ENCODE data around the gene CNOT10.
"Not testable (repeated sequence)": the region's sequence is repeated elsewhere in the genome, so short reads cannot be mapped to it uniquely, and the experiment has no call there.

Gene CNOT10

DNA sequence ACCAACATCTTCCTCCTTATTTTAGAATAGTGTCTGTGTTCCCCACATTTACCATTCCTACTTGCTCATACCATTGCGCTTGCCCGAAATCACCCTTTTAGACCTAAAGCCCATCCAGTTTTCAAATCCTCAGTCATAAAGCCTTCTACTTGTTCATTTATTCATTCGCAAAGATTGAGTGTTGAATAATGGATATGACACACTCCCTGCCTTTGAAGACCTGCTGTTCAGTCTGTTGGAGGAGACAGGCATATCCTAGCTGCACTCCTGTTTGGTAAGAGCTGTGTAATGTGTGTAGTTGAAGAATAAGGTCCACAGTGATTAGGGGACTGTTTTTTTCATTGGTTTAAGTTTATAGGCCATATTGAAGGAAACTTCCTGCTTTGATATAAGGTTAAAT is 1.7 kb downstream of the CNOT10 start:
- no peak for DNase-seq (ENCODE audit: low read depth)

DNA sequence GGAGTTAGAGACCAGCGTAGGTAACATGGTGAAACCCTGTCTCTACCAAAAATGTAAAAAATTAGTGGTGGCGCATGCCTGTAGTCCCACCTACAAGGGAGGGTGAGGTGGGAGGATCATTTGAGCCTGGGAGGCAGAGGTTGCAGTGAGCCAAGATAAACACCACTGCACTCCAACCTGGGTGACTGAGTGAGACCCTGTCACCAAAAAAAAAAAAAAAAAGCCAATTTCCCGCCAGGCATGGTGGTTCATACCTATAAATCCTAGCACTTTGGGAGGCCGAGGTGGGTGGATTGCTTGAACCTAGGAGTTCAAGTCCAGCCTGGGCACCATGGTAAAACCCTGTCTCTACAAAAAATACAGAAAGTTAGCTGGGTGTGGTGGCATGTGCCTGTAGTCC is 6.9 kb downstream of the CNOT10 start:
- no peak for DNase-seq (ENCODE audit: low read depth)

DNA sequence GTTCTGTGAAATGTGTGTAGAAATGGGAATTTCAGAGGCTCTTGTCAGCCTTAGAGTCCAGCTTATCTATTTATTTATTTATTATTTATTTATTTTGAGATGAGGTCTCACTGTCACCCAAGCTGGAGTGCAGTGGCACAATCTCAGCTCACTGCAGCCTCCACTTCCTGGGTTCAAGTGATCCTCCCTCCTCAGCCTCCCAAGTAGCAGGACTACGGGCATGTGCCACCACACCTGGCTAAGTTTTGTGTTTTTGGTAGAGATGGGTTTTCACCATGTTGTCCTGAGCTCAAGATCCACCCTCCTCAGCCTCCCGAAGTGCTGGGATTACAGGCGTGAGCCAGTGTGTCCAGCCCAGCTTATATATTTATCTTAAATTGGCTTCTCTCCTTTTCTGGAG is 11.5 kb downstream of the CNOT10 start:
- DNase-seq (ENCODE audit: low read depth), result no peak

DNA sequence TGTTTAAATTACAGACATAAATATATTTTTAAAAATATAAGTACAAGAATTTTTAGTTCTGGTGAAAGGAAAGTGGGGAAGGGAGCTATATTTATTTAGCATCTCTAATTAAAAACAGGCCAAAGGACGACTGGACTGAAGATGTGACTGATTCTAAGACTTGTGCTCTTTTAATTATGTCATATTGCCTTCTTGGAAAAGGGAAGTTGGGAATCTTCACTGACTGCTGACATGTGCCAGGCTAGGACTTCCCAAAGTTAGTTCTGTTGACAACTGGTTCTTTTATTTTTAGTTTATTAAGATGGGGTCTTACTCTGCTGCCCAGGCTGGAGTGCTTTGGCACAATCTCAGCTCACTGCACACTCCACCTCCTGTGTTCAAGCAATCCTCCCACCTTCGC is 13.5 kb downstream of the CNOT10 start:
- no peak for DNase-seq (ENCODE audit: low read depth)

DNA sequence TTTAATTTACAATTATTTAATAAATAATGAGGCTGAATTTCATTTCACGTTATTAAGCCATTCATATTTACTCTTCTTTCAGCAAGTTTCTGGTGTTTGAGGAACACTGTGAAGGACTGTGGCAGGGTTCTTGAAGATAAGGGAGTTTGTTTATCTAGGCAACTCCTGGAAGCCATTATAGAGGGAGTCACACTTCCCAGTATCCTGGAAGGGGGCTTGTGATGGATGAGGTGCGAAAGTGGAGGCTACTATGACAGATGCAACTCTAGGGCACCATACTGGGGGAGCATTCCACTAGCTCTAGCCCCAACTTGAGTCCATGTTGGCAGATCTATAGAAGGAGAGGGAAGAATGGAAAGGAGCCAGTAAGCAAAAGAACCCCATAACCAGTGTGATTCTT is 14.4 kb downstream of the CNOT10 start:
- DNase-seq (ENCODE audit: low read depth), result no peak

DNA sequence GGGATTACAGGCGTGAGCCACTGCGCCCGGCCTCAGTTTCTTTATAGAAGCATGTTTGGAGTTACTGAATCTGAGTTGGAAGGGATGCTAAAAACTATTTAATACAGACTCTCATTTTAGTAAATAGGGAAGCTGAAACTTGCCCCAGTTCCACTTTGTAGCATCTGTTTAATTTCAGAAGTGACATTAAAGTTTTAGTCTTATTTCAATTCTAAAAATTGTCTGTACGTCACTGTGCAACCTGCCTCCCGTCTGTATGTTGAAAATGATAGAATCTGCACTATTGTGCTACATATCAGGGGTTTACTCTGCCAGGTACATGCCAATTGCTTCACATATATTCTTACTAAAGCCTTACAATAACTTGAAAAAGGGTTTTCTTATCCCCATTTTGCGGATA is 15.3 kb downstream of the CNOT10 start:
- DNase-seq (ENCODE audit: low read depth), result no peak

DNA sequence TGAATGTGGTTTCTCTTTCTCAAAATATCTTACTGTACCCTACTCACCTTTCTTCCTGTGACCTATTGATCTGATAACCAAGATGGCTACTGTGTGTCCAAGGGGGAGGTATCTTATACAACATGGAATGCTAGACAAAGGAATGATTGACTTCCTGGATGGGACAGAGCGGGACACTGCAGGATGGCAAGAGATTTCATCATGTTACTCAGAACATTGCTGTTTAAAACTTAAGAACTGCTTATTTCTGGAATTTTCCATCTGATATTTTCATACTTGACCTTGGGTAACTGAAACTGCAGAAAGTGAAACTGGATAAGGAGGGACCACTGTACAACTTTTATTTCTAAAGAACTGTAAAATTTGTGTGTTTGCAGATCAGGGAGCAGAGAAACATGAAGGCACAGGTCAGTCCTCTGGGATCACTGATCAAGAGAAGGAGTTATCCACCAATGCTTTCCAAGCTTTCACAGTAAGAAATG is 18.5 kb downstream of the CNOT10 start:
- DNase-seq (ENCODE audit: low read depth), result no peak

DNA sequence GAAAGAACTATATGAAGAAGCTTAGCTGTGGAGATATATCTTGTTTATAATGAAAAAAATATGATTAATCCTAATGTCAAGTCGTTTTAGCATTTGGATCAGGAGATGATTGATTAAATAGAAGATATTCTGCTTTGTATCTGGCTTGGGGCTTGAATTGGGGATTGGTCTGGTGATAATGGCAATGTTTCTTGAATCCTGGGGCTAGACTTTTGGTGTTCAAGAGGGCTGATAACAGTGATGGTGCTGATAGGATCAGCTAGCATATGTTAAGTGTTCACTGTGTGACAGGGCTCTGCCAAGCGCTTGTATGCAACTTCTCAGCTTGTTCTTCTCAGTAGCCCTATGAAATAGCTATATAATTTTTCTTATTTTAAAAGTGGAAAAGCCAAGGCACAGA is 20.2 kb downstream of the CNOT10 start:
- DNase-seq (ENCODE audit: low read depth), result no peak

DNA sequence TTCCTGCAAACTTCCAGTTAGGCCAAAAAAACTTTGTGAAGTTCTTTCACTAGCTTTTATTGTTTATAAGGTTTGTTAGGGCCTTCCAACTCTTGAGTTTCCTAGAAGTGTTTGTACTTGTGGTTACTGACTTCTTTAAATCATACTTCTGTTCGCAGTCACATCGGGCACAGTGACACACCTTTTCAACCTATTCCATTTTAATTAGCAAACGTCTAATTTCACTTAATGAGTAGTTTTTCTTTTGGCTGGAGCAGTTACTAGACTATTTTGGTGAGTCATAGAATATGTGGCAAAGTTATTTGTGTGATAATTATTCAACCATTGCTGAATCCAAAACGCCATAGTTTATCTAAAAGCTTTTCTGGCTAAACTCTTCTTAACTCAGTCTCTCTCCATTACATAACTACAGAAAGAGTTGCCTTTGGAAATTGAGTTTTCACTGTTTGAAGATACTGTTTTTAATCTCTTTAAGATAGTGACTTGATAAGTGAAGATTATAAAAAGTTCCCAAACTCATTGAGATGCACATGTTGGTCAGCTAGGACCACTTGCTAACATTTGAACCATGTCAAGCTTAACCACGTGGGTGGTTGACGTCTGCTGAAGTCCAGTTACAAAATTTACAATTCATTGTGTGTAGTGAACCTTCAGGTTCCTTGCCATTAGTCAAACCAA is 21.5 kb downstream of the CNOT10 start:
- DNase-seq (ENCODE audit: low read depth), result no peak

DNA sequence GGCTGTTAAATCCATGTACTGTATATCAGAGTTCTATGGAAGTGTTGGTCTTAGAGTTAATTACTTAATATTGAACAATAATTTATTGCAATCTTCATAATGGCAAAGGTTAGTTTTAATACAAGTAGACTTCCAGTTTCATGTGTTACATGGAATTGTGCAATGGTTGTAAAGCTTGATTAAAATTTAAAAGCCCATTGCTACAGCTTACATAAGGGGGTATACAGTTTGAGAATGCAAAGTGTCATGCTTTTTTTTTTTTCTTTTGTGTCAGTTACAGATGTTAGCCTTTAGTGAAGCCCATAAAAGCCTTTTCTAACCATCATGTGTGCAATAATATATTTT is 22.0 kb downstream of the CNOT10 start:
- DNase-seq (ENCODE audit: low read depth), result no peak

DNA sequence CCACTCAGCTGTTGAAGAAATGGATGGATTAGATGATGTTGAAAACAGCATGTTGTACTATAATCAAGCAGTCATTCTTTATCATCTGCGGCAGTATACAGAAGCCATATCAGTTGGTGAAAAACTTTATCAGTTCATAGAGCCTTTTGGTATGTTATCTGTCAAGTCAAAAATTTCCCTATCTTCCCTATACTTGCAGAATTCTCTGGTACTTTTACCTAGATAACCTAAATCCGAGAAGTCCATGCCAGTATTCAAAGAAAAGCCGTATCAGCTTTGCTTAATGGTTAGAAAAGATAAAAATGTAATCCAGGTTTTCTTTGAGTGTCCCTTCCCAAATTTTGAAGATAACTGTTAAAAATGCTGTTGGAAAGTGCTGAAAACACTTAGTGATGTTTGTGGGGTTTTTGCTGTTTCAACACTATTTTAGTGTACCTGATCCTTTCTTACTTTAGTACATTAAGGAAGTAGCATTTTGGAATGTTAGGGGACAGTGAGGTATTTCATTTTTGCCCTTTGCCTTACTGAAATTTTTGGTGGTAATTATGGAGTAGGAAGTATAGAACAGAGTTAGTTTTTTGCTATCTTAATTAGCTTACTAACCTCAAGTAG is 23.8 kb downstream of the CNOT10 start:
- no peak for DNase-seq (ENCODE audit: low read depth)

DNA sequence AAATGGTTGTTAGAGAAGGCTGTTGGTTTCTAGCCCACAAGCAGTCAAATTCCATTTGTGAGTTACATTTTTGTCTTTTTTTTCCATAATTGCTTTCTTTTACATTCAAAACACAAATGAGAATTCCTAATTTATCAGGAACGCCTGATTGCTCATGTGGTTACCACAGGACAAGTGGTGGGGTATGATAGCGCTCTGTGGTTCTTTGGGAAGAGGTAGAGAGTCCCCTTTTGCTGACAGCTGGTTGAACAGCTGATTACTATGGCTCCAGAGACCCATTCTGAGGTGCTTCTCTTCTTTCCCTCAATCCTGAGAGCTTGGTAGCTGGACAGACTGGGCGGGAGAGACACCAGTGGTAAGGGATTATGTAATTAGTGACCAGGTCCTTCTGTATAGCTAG is 24.4 kb downstream of the CNOT10 start:
- DNase-seq (ENCODE audit: low read depth), result no peak

DNA sequence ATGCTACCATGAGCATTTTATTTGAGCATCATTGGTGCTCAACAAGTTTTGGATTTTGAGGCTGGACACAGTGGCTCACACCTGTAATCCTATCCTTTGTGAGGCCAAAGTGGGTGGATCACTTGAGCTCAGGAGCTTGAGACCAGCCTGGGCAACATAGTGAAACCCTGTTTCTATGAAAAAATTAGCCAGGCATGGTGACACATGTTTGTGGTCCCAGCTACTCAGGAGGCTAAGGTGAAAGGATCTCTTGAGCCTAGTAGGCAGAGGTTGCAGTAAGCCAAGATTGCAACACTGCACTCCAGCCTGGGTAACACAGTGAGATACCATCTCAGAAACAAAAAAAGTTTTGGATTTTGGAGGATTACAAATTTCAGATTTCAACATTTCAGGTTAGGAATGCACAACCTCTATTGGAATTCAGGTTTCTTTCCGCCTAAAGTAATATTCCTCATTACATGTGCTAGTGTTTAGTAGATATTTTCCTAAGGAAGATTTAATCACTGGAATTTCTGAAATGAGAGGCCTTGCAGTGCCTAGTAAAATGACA is 27.6 kb downstream of the CNOT10 start:
- no peak for DNase-seq (ENCODE audit: low read depth)

DNA sequence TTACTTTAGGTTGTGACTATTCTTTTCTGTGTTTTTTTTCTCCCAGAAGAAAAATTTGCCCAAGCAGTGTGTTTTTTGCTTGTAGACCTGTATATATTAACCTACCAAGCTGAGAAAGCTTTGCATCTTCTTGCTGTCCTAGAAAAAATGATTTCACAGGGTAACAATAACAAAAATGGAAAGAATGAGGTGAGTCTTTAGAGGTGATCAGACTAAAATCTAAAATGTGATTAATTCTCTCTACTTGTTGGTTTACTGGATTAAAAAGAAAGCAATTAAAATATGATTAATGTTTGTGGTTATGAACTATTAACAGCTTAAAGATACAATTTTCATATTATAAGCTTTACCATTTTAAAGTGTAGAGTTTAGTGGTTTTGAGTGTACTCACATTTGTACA is 28.2 kb downstream of the CNOT10 start:
- no peak for DNase-seq (ENCODE audit: low read depth)

DNA sequence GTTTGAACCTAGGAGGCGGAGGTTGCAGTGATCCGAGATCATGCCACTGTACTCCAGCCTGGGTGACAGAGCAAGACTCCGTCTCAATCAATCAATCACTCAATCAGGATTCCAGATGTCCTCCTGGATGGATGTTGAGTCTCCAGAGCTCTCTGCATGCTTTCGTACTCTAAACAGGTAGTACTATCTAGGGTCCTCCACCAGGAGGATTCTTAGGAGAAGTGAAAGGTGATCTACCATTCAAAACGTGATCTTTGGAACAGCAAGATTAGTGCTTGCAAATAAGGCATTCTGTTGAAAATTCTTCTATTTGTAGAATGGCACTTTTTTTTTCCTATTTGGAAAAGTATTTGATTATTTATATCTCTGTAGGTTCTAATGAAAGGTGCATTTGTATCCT is 34.3 kb downstream of the CNOT10 start:
- no peak for DNase-seq (ENCODE audit: low read depth)

DNA sequence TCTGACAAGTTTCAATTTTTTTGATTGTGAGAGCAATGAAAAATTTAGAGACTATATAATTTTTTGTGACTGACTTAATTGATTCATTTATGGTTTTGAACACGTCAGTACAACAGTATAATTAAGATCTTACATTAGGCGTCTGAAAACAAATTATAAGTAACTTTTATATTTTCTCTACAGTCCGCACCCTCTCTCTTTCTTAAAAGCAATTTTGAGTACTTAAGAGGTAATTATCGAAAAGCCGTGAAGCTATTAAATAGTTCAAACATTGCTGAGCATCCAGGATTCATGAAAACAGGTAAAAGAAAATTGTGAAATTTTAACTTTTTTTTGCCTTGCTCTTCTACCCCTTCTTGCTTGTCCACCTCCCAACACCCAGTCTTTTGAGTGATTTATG is 34.9 kb downstream of the CNOT10 start:
- DNase-seq (ENCODE audit: low read depth), result no peak

DNA sequence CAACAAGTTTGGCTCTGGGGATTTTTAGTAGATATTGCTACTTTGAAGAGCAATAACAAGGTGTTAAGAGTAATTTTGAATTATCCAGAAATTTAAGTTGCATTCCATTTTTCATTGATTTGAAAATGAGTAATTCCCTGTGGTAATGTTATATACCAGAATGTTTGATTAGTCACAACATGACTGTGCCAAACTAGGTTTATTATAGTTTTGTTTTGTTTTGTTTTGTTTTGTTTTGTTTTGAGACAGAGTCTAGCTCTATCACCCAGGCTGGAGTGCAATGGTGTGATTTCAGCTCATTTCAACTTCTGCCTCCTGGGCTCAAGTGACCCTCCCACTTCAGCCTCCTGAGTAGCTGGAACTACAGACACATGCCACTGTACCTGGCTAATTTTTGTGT is 40.7 kb downstream of the CNOT10 start:
- no peak for DNase-seq (ENCODE audit: low read depth)

DNA sequence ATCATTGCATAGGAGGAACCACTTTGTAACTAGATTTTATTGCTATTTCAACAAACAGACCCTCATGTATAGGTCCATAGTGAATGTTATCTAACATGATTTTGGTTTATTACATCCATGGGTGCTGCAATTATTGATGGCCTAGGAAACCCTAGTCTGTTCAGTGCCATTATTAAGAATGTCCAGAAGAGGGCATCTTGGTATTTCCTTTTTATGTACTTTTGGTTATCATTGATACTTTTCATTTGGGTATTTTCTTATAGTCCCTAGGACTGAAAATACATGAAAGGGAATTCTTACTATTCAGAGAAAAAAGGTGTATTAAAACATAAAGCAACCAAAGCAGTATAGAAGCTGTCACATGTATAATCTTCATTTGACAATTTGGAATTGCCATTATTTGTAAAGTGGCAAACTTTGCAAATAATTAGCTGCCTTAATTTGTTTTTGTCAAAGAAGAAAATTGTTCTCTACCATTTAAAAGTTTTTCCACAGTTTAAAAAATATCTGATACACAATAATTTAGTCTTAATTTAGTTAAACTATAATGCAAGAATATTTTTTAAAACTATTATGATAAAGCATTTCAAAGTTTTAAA is 48.7 kb downstream of the CNOT10 start:
- DNase-seq (ENCODE audit: low read depth), result no peak

DNA sequence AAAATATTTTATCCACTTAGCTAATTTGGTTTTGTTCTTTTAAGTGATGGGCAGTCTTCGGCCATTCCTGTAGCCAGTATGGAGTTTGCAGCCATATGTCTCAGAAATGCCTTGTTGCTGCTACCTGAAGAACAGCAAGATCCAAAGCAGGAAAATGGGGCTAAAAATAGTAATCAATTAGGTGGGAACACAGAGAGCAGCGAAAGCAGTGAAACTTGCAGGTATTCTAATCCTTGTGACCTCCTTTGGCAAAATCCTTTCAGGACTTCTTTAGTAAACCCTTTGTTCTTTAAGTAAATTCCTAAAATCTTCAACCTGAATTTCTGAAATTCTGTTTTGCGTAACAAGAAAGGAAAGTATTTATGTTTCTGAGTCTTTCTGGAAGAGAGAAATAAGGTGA is 49.8 kb downstream of the CNOT10 start:
- DNase-seq (ENCODE audit: low read depth), result no peak

DNA sequence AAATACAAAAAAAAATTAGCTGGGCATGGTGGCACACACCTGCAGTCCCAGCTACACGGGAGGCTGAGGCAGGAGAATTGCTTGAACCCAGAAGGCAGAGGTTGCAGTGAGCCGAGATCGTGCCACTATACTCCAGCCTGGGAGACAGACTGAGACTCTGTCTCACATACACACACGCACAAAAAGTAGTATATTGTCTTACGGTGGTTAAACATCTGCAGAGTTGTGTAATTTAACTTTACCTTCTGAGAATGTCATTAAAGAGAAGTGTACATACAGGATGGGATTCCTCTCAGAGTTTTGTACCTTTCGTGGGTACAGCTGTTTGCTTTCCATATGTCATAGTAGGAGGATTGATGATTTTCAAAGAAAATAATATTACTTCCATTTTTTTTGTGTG is 58.5 kb downstream of the CNOT10 start:
- not testable (repeated sequence) for DNase-seq (ENCODE audit: low read depth)

DNA sequence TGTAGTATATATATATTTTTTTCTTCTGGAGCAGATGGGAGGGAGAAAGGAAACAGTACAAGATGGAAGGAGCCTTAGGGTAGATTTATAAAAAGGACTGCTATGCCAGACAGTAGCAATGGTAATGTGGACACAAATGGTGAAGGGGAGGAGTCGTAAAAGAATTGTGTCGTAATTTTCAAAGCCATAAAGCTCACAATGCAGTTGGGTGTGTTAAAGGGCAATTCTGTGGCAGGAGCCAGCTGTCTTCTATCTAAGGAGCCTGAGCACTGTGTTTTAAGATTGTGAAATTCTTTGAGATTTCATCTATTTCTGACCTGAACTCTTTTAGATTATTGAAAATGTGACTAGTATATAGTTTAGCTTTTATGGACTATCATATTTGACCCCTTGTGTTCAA is 58.9 kb downstream of the CNOT10 start:
- DNase-seq (ENCODE audit: low read depth), result no peak

DNA sequence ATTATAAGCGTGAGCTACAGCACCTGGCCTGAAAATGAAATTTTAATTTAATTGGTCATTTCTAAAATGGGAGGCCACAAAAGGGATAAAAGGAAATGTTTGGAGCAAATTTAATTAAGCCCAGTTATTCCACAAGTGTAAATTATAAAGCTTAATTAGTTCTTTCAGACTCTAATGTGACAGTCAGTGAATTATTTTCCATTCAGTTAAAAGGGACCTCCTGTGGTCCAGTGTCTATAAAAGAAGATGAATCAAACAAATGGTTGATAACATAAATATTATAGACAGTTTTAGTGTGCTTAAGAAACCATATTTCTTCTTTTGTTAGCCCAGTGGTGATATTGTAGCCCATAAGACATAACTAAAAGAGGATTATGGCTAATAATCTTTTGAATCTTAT is 66.4 kb downstream of the CNOT10 start:
- DNase-seq (ENCODE audit: low read depth), result no peak

DNA sequence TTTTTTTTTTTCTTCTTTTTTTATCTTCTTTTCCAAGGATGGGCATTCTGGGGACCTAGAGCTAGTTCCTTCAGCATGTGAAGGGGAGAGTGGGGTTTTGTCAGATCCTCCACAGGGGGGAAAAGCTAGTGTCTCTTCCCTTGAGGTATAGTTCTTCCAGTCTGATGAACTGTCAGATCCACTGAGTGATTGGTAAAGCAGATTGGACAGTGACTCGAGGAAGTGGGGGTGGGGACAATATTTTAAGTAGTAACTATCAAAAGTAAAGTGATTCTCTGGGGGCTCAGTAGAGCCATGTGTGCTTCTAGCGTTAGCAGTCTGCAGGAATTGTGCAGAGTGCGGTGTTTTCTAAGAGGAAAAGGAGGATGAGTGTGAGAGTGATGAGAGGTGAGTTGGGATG is 70.8 kb downstream of the CNOT10 start:
- DNase-seq (ENCODE audit: low read depth), result no peak
